Measurements from ENCODE around the gene SMOC2.

The SMOC2 gene

DNA sequence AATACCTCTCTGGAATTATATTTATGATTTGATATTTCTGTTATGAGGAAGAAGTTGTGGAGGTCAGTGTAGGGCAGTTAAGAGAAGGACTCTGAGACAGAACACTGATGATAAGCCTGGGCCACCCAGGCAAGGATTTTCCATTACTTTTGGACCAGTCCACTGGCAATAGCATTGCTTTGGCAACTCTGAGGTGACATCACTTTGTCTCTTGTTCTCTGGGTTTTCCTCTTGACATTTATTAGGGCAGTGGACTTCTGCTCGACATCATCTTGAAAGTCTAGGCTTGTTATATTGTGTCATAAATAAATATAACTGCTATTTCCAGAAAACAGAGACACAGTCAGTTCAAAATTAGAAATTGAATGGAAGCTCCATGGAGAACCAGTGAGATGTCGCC lies 268.0 kb downstream of the SMOC2 start:
- no peak for DNase-seq (ENCODE audit: low read depth in 2 of 2)

DNA sequence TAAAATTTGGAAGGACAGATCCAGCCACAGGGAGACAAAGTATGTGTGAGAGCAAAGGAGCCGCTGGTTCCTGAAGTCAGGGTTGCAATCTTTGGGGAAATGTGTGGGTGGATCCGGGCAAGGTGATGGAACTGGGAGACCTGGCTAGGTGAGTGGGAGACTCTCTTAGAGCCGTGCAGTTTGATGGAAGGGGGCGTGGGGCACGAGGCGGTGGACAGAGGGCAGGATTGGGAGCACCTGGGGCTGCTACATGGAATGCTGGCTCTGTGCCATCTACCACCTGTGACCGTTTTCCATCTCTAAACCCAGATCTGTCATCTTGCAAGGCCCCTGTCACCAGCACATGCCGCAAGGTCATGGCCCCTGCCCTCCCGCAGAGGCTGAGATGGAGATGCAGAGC lies 268.4 kb downstream of the SMOC2 start:
- DNase-seq (ENCODE audit: low read depth in 2 of 2), result no peak

DNA sequence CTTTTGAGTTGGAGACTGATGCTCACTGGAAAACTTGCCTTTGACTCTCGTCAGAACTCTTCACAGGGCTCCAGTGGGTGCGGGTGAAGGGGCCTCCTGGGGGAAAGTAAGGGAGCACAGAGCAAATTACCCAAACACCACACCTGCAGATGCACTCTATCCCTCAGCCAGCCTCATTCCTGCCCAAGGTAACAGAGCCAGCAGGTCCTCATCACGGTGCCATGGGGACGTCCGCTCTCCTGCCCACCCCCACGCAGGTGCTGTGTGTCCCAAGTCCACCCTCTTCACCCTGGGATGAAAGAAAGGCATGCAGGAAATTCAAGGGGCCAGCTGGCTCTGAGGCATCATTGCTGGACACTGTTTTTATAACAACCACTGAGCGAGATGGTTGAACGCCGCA lies 269.0 kb downstream of the SMOC2 start:
- DNase-seq (ENCODE audit: low read depth in 2 of 2), result no peak

DNA sequence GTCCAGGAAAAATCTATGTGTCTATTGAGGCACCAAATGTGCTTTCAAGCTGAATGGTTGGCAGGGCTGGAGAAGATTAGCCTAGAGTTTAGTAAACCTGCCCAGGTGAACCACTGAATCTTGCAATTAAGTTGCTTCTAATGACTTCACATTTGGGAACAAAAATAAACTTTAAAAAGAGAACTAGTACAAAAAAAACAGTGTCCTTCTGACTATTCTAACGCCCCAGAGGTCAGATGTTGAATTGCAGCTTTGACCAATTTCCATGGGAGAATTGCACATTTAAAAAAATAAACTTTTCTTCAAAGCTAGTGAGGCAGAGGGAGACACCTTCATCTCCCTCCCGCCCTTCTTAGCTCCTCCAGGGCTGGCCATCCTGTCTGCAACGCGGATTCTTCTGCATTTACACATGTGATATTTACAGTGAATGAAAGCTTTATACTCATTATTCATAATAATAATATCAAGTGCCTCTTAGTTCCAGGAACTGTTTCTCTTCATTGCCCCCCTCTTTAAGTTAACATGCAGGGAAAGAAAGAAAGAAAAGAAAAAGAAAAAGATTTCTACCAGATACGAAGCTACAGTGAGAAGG lies 270.2 kb downstream of the SMOC2 start:
- DNase-seq (ENCODE audit: low read depth in 2 of 2), result no peak

DNA sequence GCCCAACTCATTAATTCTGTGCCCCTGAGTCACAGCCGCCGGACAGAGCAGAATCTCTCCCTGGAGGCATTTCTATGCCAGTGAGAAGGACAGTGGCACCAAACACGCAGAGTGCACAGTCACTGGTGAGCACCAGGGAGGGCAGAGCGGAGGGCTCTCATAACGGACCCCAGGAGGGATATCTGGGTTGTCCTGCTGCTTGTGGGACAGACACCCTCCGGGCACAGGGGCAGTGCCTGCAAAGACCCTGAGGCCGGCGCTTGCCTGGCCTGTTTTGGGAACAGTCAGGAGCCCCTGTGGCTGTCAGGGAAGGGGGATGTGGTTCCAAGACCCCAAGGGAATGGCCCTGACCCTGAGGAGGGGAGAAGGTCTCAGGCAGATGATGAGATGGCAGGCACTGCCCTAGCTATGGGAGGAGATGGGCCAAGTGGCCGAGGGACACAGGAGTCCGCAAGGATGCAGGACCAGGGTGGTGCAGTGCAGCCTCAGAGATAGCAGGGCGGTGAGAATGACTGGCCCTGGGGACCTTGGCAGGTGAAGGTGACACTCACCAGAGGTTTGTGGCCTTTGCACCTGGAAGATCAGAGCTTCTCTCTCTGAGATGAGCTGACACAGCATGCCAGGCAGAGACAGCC lies 270.8 kb downstream of the SMOC2 start:
- no peak for DNase-seq (ENCODE audit: low read depth in 2 of 2)

DNA sequence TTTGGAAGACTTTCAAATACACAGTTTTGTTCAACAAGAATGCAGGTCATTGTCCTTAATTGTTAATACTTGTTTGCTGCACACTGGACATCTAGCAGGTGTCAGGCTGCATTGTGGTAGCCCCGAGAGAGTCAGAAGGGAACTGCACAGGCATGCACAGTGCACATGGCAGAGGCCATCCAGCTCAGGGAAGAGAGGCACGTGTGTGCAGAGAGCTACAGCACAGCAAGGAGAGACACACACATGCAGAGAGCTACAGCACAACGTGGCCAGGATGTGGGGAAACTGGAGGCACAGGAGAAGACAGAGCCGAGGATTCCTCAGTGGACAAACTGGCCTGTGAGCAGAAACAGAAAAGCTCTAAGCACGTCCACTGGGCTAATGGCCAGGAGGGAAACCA lies 272.0 kb downstream of the SMOC2 start:
- DNase-seq (ENCODE audit: low read depth in 2 of 2), result no peak

DNA sequence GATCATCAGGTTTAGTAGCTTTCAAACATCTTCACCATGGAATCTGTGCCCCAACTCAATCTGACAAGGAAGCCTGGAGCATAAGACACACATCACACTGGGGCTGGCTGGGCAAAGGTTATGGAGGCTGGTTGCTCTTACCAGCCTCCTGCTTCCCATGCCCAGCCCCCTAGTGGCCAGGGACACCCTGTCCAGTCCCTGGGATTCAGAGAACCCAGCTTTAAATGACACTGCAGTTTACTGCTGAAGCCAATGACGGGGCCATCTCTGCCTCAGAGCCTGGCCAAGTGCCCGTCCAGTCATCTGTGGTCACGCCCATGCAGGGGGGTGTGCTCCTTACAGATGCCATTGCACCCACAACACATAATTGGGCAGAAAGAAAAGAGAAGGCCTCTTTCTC lies 272.9 kb downstream of the SMOC2 start:
- no peak for DNase-seq (ENCODE audit: low read depth in 2 of 2)

DNA sequence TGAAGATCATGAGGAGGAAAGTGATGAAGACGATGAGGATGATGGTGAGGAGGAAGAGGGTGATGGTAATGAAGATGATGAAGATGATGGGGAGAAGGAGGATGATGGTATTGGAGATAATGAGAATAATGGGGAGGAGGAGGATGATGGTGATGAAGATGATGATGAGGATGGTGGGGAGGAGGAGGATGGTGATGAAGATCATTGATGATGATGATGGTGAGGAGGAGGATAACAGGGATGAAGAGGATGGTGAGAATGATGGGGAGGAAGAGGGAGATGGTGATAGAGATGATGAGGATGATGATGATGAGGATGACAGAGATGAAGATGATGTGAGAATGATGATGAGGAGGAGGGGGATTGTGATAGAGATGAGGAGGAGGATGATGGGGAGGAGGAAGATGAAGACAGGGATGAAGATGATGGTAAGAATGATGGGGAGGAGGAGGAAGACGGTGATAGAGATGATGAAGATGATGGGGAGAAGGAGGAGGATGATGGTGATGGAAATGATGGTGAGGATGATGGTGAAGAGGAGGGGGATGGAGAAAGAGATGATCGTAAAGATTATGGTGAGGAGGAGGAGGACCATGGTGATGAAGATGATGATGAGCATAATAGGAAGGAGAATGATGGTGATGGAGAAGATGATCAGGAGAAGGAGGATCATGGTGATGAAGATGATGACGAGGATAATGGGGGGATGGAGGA lies 273.7 kb downstream of the SMOC2 start:
- no peak for DNase-seq (ENCODE audit: low read depth in 2 of 2)

DNA sequence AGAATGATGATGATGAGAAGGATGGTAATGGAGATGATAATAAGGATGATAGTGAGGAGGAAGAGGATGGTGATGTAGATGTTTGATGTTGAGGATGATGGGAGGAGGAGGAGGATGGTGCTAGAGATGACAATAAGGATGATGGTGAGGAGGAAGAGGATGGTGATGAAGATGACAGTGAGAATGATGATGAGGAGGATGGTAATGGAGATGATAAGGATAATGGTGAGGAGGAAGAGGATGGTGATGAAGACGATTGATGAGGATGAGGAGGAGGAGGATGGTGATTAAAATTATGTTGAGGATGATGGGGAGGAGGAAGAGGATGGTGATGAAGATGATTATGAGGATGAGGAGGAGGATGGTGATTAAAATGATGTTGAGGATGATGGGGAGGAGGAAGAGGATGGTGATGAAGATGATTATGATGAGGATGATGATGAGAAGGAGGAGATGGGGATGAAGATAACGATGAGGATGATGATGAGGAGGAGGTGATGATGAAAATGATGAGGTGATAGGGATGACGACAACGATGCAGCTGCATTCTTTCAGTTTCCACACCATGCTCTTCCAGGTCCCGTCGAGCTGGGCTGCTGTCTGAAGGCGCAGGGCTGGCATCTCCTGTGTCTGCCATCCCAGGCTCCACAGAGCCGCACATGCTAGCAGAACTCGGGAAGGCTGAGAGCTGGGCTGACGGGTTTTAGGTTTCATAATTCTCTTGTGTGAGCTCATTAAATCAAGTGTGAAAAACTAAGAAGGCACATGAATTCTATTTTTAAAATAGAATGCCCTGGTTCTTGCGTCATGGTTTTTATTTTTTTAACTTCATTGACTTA lies 274.9 kb downstream of the SMOC2 start:
- DNase-seq (ENCODE audit: low read depth in 2 of 2), result no peak

DNA sequence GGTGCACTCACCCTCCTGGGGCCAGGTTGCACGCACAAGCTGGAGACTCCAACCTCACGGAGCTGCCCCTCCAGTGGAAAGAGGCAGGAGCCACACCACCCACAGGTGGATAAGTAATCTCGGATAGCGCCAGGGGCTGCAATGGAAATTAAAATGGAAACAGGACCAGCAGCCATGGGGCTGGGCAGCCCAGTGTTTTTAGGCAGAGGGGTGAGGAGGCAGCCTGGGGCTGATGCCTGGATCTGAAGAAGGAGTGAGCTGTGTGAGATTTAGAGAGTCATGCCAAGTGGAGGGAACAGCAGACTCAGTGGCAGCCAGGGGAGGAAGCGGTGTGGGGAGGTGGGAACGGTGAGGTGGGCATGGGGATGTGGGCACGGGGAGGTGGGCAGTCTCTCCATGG lies 275.6 kb downstream of the SMOC2 start:
- DNase-seq (ENCODE audit: low read depth in 2 of 2), result no peak

DNA sequence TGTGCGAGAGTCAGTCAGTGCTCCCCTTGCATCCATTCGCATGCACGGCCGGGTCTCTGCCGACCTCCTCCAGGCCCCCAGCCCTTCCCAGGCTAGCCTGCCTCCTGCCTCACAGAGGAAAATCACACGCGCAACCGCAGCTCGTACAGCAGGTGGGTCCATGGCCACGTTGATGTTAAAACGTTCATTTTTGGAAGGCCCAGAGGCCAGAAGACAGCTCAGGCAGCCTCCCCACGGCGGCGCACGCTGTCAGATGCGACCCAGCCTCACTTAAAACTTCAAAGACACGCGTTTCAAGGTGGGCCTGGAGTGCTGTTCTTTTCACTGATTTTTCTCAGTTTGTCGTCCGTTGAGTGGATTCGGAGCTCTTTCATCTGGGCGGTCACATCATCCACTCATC lies 276.5 kb downstream of the SMOC2 start:
- DNase-seq (ENCODE audit: low read depth in 2 of 2), result no peak

All from stimulated activated CD8-positive, alpha-beta memory T cell treated with anti-CD3 and anti-CD28 coated beads, Interleukin-2, amount 100 ng/mL, for 1 hour (primary cell).